NCI-H526 treated with DMSO at 0.1 percent for 48 hours (cell line): Measurements from ENCODE around the gene SPOUT1.
"Not testable (repeated sequence)": the region's sequence is repeated elsewhere in the genome, so short reads cannot be mapped to it uniquely, and the experiment has no call there.

Source experiments
- DNase-seq: peaks from one replicate; lab custom pipeline; 2025; lab: John Stamatoyannopoulos, UW

Gene SPOUT1

DNA sequence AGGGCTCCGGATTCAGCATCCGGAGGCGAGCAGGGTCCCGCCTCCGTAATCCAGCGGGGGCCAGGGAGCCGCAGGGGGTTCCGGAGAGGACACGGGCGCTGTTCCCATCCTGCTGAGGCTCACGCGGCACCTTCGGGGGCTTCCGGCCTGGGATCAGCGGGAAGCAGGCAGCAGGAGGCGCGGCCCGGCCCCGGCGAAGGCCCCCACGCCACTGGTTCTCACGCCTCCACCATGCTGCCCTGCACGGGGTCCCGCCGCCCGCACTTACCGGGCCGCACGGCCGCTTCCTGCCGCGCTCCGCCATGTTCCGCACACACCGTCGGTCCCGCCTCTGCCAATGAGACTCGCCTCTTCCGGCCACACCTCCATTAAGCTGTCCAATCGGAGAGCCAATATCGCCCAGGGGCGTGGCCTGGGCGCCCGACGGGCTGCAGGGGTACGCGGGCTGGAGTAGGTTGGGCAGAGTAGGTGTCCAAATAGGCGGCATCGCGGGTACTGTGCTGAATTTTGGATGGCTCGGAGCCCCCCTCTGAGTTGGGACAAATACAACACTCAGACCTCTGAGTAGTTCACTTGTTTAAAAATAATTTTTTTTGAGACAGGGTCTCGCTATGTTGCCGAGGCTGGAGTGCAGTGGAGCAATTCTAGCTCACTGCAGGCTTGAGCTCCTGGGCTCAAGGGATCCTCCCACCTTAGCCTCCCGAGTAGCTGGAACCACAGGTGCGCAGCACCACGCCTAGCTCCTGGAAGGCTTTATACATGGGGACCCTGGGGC is at the start of gene SPOUT1:
TSS of gene SPOUT1 (minus strand) at position 318 of the 775 bp plus-strand sequence. CDS start at position 304, 14 bp downstream.
- peak; percentile 83 for DNase-seq

DNA sequence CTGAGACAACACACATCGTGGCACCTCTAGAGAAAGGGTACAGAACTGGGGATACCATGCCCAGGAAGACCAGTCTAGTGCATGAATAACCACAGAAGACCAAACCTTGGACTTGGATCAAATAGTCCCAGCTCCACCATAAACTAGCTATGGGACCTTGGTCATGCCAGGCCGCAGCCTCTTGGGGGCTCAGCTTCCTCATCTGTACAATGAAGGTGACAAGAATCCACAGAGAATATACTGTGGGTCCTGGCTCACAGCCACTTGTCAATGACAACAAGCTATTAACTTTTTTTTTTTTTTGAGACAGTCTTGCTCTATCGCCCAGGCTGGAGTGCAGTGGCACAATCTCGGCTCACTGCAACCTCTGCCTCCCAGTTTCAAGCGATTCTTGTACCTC is 48.3 kb upstream of the SPOUT1 start:
- DNase-seq: no peak

GRCh38 chr9:128870941-128871265 is 41.3 kb upstream of the SPOUT1 start:
- not testable (repeated sequence) for DNase-seq

DNA sequence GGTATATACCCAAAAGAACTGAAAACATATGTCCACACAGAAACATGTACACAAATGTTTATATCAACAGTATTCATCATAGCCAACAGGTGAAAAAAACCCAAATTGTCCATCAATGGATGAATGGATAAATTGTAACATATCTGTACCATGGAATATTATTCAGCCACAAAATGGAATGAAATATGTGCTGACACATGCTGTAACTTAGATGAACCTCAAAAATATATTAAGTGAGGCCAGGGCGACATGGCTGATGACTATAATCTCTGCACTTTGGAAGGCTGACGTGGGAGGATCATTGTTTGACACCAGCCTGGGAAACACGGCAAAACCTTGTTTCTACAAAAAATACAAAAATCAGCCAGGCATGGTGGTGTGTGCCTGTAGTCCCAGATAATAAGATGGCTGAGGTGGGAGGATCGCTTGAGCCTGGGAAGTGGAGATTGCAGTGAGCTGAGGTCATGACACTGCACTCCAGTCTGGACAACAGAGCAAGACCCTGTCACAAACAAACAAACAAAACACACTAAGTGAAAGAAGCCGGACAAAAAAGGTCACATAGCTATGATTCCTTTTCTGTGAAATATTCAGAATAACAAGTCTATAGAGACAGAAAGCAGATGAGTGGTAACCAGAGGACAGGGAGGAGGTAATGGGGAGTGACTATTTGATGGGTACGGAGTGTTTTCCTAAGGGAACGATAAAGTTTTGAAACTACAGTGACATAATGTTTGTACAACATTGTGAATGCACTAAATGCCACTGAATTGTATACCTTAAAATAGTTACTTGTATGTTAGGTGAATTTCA is 40.7 kb upstream of the SPOUT1 start:
- no peak for DNase-seq

DNA sequence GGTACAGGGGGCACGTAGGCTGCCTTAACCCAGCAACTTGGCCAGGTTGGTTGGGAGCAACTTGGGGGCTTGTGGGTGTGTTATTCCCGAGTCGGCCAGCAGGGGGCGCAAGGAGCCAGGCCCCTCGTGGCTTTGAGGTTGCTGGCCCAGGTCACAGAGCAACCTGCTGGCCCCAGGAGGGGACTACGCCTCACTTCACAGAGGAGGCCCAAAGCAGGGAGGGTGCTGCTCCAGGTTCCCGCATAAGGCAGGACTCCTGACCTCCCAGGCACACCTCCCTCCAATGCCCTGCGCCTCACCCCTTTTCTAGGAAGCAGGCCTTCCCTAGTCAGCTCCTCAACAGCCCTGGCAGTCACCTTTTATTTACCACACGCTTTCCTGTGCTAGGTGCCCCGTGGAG is 34.1 kb upstream of the SPOUT1 start:
- DNase-seq: peak; percentile 1

DNA sequence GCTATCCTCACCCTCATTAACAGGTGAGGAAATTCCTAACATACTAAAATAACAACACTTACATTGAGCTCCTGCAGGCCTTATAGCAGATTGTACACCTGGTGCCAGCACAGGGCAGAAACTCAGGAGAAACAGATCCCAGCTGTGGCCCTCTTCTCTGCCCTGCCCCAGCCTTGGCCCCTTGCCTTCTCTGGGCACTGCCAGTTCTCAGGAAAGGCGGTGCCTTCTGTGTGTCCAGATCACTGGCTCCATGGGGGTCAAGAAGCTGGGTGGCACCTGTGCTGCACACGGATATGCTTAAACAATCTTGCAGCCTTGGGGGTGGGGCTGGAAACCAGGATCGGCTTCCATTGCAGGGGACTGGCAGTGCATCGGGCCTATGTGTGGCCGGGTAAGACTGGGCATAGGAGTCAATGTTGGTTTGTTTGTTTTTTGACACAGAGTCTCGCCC is 32.8 kb upstream of the SPOUT1 start:
- no peak for DNase-seq

- DNase-seq: no peak
Measured at GRCh38 chr9:128861501-128861900, 31.9 kb upstream of the SPOUT1 start.

- no peak for DNase-seq
Measured at GRCh38 chr9:128860937-128861336, 31.3 kb upstream of the SPOUT1 start.

DNA sequence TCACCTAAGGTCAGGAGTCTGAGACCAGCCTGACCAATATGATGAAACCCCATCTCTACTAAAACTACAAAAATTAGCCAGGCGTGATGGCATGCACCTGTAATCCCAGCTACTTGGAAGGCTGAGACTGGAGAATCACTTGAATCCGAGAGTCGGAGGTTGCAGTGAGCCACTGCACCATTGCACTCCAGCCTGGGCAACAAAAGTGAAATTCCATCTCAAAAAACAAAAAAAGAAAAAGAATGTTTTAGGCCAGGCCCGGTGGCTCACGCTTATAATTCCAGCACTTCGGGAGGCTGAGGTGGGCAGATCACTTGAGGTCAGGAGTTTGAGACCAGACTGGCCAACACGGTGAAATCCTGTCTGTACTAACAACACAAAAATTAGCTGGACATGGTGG is 28.9 kb upstream of the SPOUT1 start:
- DNase-seq: not testable (repeated sequence)

DNA sequence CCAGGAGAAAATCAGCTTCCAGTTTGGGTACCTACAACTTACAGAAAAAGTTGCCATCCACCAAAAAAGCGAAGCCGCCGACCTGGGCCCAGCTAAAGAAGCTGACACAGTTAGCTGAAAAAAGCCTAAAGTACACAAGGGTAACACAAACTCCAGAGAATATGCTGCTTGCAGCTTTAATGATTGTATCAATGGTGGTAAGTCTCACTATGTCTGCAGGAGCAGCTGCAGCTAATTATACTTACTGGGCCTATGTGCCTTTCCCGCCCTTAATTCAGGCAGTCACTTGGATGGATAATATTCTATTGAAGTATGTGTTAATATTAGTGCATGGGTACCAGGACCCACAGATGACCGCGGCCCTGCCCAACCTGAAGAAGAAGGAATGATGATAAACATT is 24.9 kb upstream of the SPOUT1 start:
- DNase-seq: not testable (repeated sequence)

GRCh38 chr9:128852646-128853045 is 23.1 kb upstream of the SPOUT1 start:
- not testable (repeated sequence) for DNase-seq

DNA sequence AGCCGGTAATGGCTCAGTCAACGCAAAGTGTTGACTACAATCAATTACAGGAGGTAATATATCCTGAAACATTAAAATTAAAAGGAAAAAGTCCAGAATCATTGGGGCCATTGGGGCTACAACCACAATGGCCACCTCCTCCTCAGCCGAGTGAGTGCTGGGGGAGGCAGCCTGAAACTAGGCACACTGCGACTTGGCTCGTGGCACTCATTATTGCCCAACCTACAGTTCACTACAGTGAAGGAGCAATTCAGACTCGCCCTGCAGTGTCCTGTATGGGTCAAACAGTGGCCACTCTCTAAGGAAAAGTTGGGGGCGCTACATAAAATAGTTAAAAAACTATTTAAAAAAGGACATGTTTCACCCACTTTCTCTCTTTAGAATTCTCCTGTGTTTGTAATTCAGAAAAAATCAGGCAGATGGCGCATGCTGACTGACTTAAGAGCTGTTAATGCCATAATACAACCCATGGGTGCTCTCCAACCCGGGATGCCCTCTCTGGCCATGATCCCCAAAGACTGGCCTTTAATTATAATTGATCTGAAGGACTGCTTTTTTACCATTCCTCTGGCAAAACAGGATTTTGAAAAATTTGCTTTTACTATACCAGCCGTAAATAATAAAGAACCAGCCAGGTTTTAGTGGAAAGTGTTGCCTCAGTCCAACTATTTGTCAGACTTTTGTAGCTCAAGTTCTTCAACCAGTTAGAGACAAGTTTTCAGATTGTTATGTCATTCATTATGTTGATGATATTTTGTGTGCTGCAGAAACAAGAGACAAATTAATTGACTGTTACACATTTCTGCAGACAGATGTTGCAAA is 22.4 kb upstream of the SPOUT1 start:
- DNase-seq: not testable (repeated sequence)

DNA sequence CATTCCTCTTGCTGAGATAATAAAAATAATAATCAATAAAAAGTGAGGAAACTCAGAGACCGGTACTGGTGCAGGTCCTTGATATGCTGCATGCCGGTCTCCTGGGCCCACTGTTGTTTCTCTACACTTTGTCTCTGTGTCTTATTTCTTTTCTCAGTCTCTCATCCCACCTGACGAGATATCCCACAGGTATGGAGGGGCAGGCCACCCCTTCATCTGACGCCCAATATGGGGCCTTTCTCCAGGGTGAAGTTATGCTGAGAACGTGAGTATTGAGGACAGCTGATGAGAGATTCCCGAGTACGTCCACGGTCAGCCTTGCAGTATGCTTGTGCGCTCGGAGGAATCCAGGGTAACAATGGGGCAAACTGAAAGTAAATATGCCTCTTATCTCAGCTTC is 21.4 kb upstream of the SPOUT1 start:
- not testable (repeated sequence) for DNase-seq

GRCh38 chr9:128847803-128848202 is 18.2 kb upstream of the SPOUT1 start:
- no peak for DNase-seq

DNA sequence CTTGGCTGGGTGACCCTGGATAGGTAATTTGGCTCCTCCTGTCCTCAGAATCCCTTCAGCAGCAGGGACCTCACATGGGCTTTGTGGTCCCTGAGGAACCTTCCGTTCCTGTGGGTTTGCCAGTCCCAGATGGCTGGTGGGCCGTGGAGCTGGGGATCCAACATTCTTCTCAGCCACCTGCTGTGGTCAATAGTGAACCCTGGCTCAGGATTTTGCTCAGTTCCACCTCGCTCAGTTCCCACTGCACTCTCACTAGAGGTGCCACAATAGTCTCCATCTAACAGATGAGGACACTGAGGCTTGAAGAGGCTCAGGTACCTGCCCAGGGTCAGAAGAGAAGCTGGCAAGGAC is 17.1 kb upstream of the SPOUT1 start:
- DNase-seq: no peak

- DNase-seq: peak; percentile 30
Measured at GRCh38 chr9:128845186-128845931, 15.8 kb upstream of the SPOUT1 start.

- DNase-seq: not testable (repeated sequence)
Measured at GRCh38 chr9:128843171-128843570, 13.6 kb upstream of the SPOUT1 start.

DNA sequence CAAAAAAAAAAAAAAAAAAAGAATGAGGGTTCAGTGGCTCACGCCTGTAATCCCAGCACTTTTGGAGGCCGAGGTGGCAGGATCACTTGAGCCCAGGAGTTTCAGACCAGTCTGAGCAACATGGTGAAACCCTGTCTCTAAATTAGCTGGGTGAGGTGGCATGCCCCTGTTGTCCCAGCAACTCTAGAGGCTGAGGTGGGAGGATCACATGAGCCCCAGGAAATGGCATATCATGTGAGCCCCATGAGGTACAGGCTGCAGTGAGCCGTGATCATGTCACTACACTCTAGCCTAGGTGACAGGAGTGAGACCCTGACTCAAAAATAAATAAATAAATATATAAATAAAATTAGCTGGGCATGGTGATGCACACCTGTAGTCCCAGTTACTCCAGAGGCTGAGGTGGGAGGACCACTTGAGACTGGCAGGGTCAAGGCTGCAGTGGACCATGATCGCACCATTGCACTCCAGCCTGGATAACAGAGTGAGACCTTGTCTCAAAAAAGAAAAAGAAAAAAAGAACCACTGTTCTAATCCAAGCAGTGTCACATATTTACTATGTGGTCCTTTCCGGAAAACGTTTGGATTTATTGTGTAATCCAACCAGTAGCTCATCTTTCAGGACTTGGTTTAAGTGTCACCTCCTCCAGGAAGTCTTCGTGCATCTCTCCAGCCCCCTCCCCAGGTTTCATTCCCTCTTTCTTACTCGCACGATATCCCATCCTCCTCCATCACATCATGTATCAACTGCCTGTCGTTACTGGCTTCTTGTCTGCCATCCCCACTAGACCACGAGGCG is 12.3 kb upstream of the SPOUT1 start:
- no peak for DNase-seq

DNA sequence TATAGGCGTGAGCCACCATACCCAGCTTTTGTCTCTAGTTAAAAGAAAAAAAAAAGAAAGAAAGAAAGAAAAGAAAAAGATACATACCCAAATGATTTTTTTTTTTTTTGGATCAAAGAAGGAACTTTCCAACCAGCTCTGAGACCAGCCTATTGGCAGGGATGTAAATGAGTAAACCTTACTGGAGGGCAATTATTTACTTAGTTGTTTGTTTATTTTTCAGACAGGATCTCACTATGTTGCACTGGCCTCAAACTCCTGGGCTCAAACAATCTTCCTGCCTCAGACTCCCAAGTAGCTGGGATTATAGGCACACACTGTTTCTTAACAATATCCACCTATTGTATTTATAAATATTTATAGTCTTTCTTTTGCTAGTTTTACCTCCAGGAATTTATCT is 10.9 kb upstream of the SPOUT1 start:
- no peak for DNase-seq

- DNase-seq: no peak
Measured at GRCh38 chr9:128838338-128838737, 8.7 kb upstream of the SPOUT1 start.
